ENCODE data around the gene ZBTB16. TPM values are rescaled to one million over a fixed set of nuclear protein-coding genes. Genes with fewer than 3 reads are reported as not detected.

The ZBTB16 gene
- total RNA-seq, 4 donors from 2014 or later, result 10.4 to 137 (median 18.8) TPM

- H3K27ac ChIP-seq, result peak overlapping the region; percentile 89 to 99 (median 97)
- no peaks in the 10 kb centered on the region for H3K9me3 ChIP-seq
- peaks cover 90 to 100% (median 92%) of the 10 kb centered on the region in 3 donors for H3K4me1 ChIP-seq
- no peak for DNase-seq
- no peaks in the 10 kb centered on the region for H3K36me3 ChIP-seq
- no peak for TF ChIP-seq CTCF (IDR thresholded peaks at IDR 0.05)
- TF ChIP-seq POLR2A (IDR thresholded peaks at IDR 0.05), result no peak
- H3K4me3 ChIP-seq, result no peak overlapping the region
- WGBS, 2 donors, result 77 to 80% methylated on average over 1 to 5 of the region's 7 CpGs
- peaks cover 0 to 33% (median 0%) of the 10 kb centered on the region in 4 donors for H3K27me3 ChIP-seq
- intact Hi-C loops (cut with DNase I), result no loop called here
These were observed 106.1 kb downstream of the ZBTB16 start for GRCh38 chr11:114165326-114166230.

- no peak for DNase-seq
- intact Hi-C loops (cut with DNase I), result no loop called here
- Histone ChIP-seq H3K9me3 (no peaks in the 10 kb centered on the region), H3K27me3 (peaks cover 0 to 40% (median 0%) of the 10 kb centered on the region in 4 donors), H3K4me1 (peaks cover 83 to 100% (median 92%) of the 10 kb centered on the region in 3 donors), H3K36me3 (no peaks in the 10 kb centered on the region), H3K27ac (peak overlapping the region; percentile 89 to 99 (median 97)), H3K4me3 (peak overlapping the region in 1 of 4 donors; percentile 23)
- WGBS, 2 donors, result 52 to 65% methylated on average over 4 of the region's 4 CpGs
- TF ChIP-seq POLR2A (IDR thresholded peaks at IDR 0.05), result no peak
- TF ChIP-seq CTCF (IDR thresholded peaks at IDR 0.05), result no peak
These were observed 106.9 kb downstream of the ZBTB16 start for GRCh38 chr11:114166362-114166761.

DNA sequence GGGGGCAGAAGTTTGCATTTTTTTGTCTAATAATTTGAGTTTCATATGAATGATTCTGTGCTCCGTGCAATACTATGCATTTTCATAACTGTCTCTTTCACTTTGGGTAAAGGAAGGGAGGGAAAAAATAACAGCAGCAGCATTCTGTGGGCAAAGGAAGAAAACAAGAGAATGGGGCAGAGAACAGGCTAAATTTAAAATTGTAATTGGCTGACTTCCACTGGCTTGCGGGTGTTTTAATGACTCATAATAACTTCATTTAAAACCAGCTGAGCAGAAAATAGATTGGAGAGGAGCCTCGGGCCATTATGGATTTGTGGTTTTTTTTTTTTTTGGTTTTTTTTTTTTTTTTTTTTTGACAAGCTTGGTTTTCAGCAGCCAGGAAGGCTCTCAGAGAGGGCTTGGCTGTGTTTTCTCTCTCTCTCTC lies 107.4 kb downstream of the ZBTB16 start:
- peak overlapping the region in 1 of 4 donors; percentile 23 for H3K4me3 ChIP-seq
- no peaks in the 10 kb centered on the region for H3K36me3 ChIP-seq
- 0 to 1% methylated on average over 3 of the region's 3 CpGs for WGBS, 2 donors
- H3K4me1 ChIP-seq, result peaks cover 79 to 100% (median 90%) of the 10 kb centered on the region in 3 donors
- intact Hi-C loops (cut with DNase I), result no loop called here
- peak overlapping the region; percentile 89 to 99 (median 97) for H3K27ac ChIP-seq
- H3K27me3 ChIP-seq, result peaks cover 0 to 46% (median 0%) of the 10 kb centered on the region in 4 donors
- no peaks in the 10 kb centered on the region for H3K9me3 ChIP-seq
- no peak for TF ChIP-seq CTCF (IDR thresholded peaks at IDR 0.05)
- TF ChIP-seq POLR2A (IDR thresholded peaks at IDR 0.05), result peak in 1 of 4 donors; percentile 22
- DNase-seq, result no peak

GRCh38 chr11:114167355-114167754 lies 107.8 kb downstream of the ZBTB16 start:
- no peak for DNase-seq
- Histone ChIP-seq H3K9me3 (no peaks in the 10 kb centered on the region), H3K4me1 (peaks cover 79 to 100% (median 90%) of the 10 kb centered on the region in 3 donors), H3K36me3 (peaks cover 0 to 3% (median 0%) of the 10 kb centered on the region in 3 donors), H3K27me3 (peaks cover 0 to 50% (median 0%) of the 10 kb centered on the region in 4 donors), H3K27ac (peak overlapping the region; percentile 89 to 99 (median 96)), H3K4me3 (peak overlapping the region in 1 of 4 donors; percentile 12)
- 20 to 25% methylated on average over 5 of the region's 5 CpGs for WGBS, 2 donors
- intact Hi-C loops (cut with DNase I), result no loop called here
- TF ChIP-seq POLR2A (IDR thresholded peaks at IDR 0.05) (no peak), CTCF (IDR thresholded peaks at IDR 0.05) (no peak)

Data from esophagus squamous epithelium (tissue), 5 donors.